GM18508 (cell line): ENCODE data around the gene PEG3.
"Not testable (repeated sequence)": the region's sequence is repeated elsewhere in the genome, so short reads cannot be mapped to it uniquely, and the experiment has no call there.

ENCODE experiments used
- ATAC-seq: cut with Tn5 transposase; IDR thresholded peaks from one replicate; pipeline ENCODE4 v1.9.1; 2021; ENCODE audit warnings: moderate number of reproducible peaks; ENCODE audit not compliant: insufficient read depth, unreplicated experiment

The PEG3 gene

GRCh38 chr19:56840451-56841192 lies at the start of gene PEG3, which contains the start of gene ZIM2:
TSS of gene PEG3 (minus strand) at chr19:56840726. CDS start at chr19:56824655, 16,071 bp downstream.
TSS of gene ZIM2 (minus strand) at chr19:56840726. CDS start at chr19:56824277, 16,449 bp downstream.
- no peak for ATAC-seq

- no peak for ATAC-seq
These were observed 44.9 kb upstream of the PEG3 start for GRCh38 chr19:56885173-56885985.

- no peak for ATAC-seq
These were observed 43.9 kb upstream of the PEG3 start for GRCh38 chr19:56884441-56884840.

GRCh38 chr19:56880592-56881190 lies 40.2 kb upstream of the PEG3 start:
- ATAC-seq: no peak

GRCh38 chr19:56877069-56877715 lies 36.7 kb upstream of the PEG3 start:
- no peak for ATAC-seq

- ATAC-seq: no peak
These were observed 35.2 kb upstream of the PEG3 start for GRCh38 chr19:56875717-56876116.

GRCh38 chr19:56874530-56874929 lies 34.0 kb upstream of the PEG3 start:
- ATAC-seq: no peak

GRCh38 chr19:56873493-56873892 lies 33.0 kb upstream of the PEG3 start:
- ATAC-seq: no peak

GRCh38 chr19:56869886-56870285 lies 29.4 kb upstream of the PEG3 start:
- no peak for ATAC-seq

GRCh38 chr19:56868446-56868845 lies 27.9 kb upstream of the PEG3 start:
- ATAC-seq: no peak

GRCh38 chr19:56866538-56866937 lies 26.0 kb upstream of the PEG3 start:
- ATAC-seq: no peak

GRCh38 chr19:56864443-56865125 lies 24.1 kb upstream of the PEG3 start:
- ATAC-seq: no peak

- ATAC-seq: no peak
These were observed 22.2 kb upstream of the PEG3 start for GRCh38 chr19:56862741-56863140.

GRCh38 chr19:56860409-56860808 lies 19.9 kb upstream of the PEG3 start:
- ATAC-seq: not testable (repeated sequence)

GRCh38 chr19:56858026-56858425 lies 17.5 kb upstream of the PEG3 start:
- no peak for ATAC-seq

GRCh38 chr19:56856822-56857221 lies 16.3 kb upstream of the PEG3 start:
- ATAC-seq: no peak

GRCh38 chr19:56852361-56852760 lies 11.8 kb upstream of the PEG3 start:
- ATAC-seq: not testable (repeated sequence)

GRCh38 chr19:56848166-56848565 lies 7.6 kb upstream of the PEG3 start:
- no peak for ATAC-seq

- ATAC-seq: no peak
These were observed 1.9 kb upstream of the PEG3 start for GRCh38 chr19:56842412-56842811.

- no peak for ATAC-seq
These were observed 642 bp upstream of the PEG3 start for GRCh38 chr19:56841193-56841543.
